GM19397 (cell line): ENCODE measurements around the gene SPECC1L.
"Not testable (repeated sequence)": the region's sequence is repeated elsewhere in the genome, so short reads cannot be mapped to it uniquely, and the experiment has no call there.

Experiments
- ATAC-seq: cut with Tn5 transposase; IDR thresholded peaks from one replicate; pipeline ENCODE4 v1.9.1; 2021; ENCODE audit warnings: mild to moderate bottlenecking, moderate library complexity; ENCODE audit not compliant: unreplicated experiment

Gene SPECC1L

GRCh38 chr22:24245584-24246561 is 24.8 kb upstream of the SPECC1L start:
- not testable (repeated sequence) for ATAC-seq

- no peak for ATAC-seq
Measured at GRCh38 chr22:24247011-24247507, 23.6 kb upstream of the SPECC1L start.

- no peak for ATAC-seq
Measured at GRCh38 chr22:24247564-24248344, 22.9 kb upstream of the SPECC1L start.

- ATAC-seq: not testable (repeated sequence)
Measured at GRCh38 chr22:24248611-24249010, 22.0 kb upstream of the SPECC1L start.

GRCh38 chr22:24249413-24249812 is 21.2 kb upstream of the SPECC1L start:
- ATAC-seq: not testable (repeated sequence)

- ATAC-seq: not testable (repeated sequence)
Measured at GRCh38 chr22:24251286-24251685, 19.3 kb upstream of the SPECC1L start.

- ATAC-seq: not testable (repeated sequence)
Measured at GRCh38 chr22:24253126-24253525, 17.5 kb upstream of the SPECC1L start.

GRCh38 chr22:24256136-24256535 is 14.5 kb upstream of the SPECC1L start:
- ATAC-seq: not testable (repeated sequence)

- ATAC-seq: not testable (repeated sequence)
Measured at GRCh38 chr22:24256736-24257135, 13.9 kb upstream of the SPECC1L start.

GRCh38 chr22:24259459-24259858 is 11.2 kb upstream of the SPECC1L start:
- not testable (repeated sequence) for ATAC-seq

GRCh38 chr22:24262185-24262749 is 8.4 kb upstream of the SPECC1L start:
- ATAC-seq: not testable (repeated sequence)

GRCh38 chr22:24263479-24263878 is 7.2 kb upstream of the SPECC1L start:
- ATAC-seq: not testable (repeated sequence)

- not testable (repeated sequence) for ATAC-seq
Measured at GRCh38 chr22:24264329-24264896, 6.2 kb upstream of the SPECC1L start.

- no peak for ATAC-seq
Measured at GRCh38 chr22:24265734-24266133, 4.9 kb upstream of the SPECC1L start.

- not testable (repeated sequence) for ATAC-seq
Measured at GRCh38 chr22:24266495-24266894, 4.1 kb upstream of the SPECC1L start.

GRCh38 chr22:24271386-24271854 is 789 bp downstream of the SPECC1L start:
- ATAC-seq: no peak

GRCh38 chr22:24273031-24273430 is 2.4 kb downstream of the SPECC1L start:
- ATAC-seq: not testable (repeated sequence)

GRCh38 chr22:24273906-24274305 is 3.3 kb downstream of the SPECC1L start:
- not testable (repeated sequence) for ATAC-seq

GRCh38 chr22:24274696-24275405 is 4.2 kb downstream of the SPECC1L start:
- ATAC-seq: not testable (repeated sequence)

GRCh38 chr22:24280363-24280762 is 9.7 kb downstream of the SPECC1L start:
- ATAC-seq: not testable (repeated sequence)
